K562 (cell line): ENCODE data around the gene ZNF174. TPM values are rescaled to one million over a fixed set of nuclear protein-coding genes. Genes with fewer than 3 reads are reported as not detected.

ENCODE experiments used
- ARID2 ChIP-seq: fragments of 450-650 bp; IDR thresholded peaks from 2 replicates; pipeline ENCODE4 v1.6.1; 2017; ENCODE audit warnings: antibody characterized with exemption, mild to moderate bottlenecking
- ATF2 ChIP-seq: sonication (generic); formaldehyde crosslinking; IDR thresholded peaks from 2 replicates; pipeline ENCODE4 v1.8.1; 2022; ENCODE audit warnings: missing genetic modification reagents
- CBX5 ChIP-seq: IDR thresholded peaks from 2 replicates; pipeline ENCODE4 v1.6.1; 2014; ENCODE audit warnings: low read depth, borderline replicate concordance
- EP400 ChIP-seq: fragments of 450-650 bp; IDR thresholded peaks from 2 replicates; pipeline ENCODE4 v1.6.1; 2017; ENCODE audit warnings: antibody characterized with exemption, mild to moderate bottlenecking, moderate library complexity
- ESRRA ChIP-seq: fragments of 450-650 bp; IDR thresholded peaks from 2 replicates; pipeline ENCODE4 v1.6.1; 2014; ENCODE audit warnings: low read depth, mild to moderate bottlenecking, moderate library complexity, borderline replicate concordance
- FOXK1 ChIP-seq: sonication (generic); formaldehyde crosslinking; IDR thresholded peaks from 2 replicates; pipeline ENCODE4 v1.8.0; 2022; ENCODE audit warnings: missing genetic modification reagents, mild to moderate bottlenecking, borderline replicate concordance
- FOXP4 ChIP-seq: sonication (generic); formaldehyde crosslinking; IDR thresholded peaks from 2 replicates; pipeline ENCODE4 v1.8.0; 2022; ENCODE audit warnings: mild to moderate bottlenecking, missing genetic modification reagents, borderline replicate concordance
- HNRNPUL1 ChIP-seq: fragments of 200-400 bp; formaldehyde crosslinking; IDR thresholded peaks from 2 replicates; pipeline ENCODE4 v1.6.1; 2017; ENCODE audit warnings: low read length
- LCOR ChIP-seq: sonication (generic); formaldehyde crosslinking; IDR thresholded peaks from 2 replicates; pipeline ENCODE4 v1.8.0; 2022; ENCODE audit warnings: mild to moderate bottlenecking, missing genetic modification reagents
- MBD2 ChIP-seq: sonication (generic); IDR thresholded peaks from 2 replicates; pipeline ENCODE4 v1.6.1; 2016; ENCODE audit warnings: low read depth, borderline replicate concordance
- MCM3 ChIP-seq: fragments of 450-650 bp; IDR thresholded peaks from 2 replicates; pipeline ENCODE4 v1.6.1; 2016
- NFRKB ChIP-seq: fragments of 450-650 bp; IDR thresholded peaks from 2 replicates; pipeline ENCODE4 v1.6.1; 2016; ENCODE audit warnings: low read depth
- RBFOX2 ChIP-seq: fragments of 200-400 bp; formaldehyde crosslinking; IDR thresholded peaks from 2 replicates; pipeline ENCODE4 v1.6.1; 2017; ENCODE audit warnings: low read depth, mild to moderate bottlenecking, low read length, moderate library complexity
- RBM25 ChIP-seq: fragments of 200-400 bp; formaldehyde crosslinking; IDR thresholded peaks from 2 replicates; pipeline ENCODE4 v1.6.1; 2018; ENCODE audit warnings: low read length, low read depth, moderate library complexity; ENCODE audit not compliant: severe bottlenecking
- RFX5 ChIP-seq: IDR thresholded peaks from 2 replicates; pipeline ENCODE4 v1.6.1; 2011; ENCODE audit warnings: low read depth, mild to moderate bottlenecking, improper control_type of control experiment, low read length
- THRB ChIP-seq: fragments of 450-650 bp; formaldehyde crosslinking; conservative IDR thresholded peaks from 2 replicates; pipeline ENCODE4 v1.4.0; 2022; ENCODE audit warnings: mild to moderate bottlenecking, missing genetic modification characterization
- TRIM28 ChIP-seq: fragments of 450-650 bp; IDR thresholded peaks from 2 replicates; pipeline ENCODE4 v1.6.1; 2017
- YBX1 ChIP-seq: fragments of 450-650 bp; IDR thresholded peaks from 2 replicates; pipeline ENCODE4 v1.7.1; 2016; ENCODE audit warnings: mild to moderate bottlenecking
- ZBTB11 ChIP-seq, 3 experiments: fragments of 200-800 bp in 1 of 3; fragments of 250-450 bp in 1 of 3; fragments of 450-650 bp in 1 of 3; sonication (Bioruptor Pico) in 1 of 3; sonication (Bioruptor generic) in 1 of 3; formaldehyde crosslinking in 1 of 3; IDR thresholded peaks; 2 replicates each; pipeline versions ENCODE4 v1.6.1 to v1.8.0; 2016 to 2022; ENCODE audit warnings: mild to moderate bottlenecking in 2 of 3, missing genetic modification characterization in 2 of 3, missing compliant biosample characterization in 1 of 3, moderate library complexity in 1 of 3
- ZNF232 ChIP-seq: sonication (generic); formaldehyde crosslinking; IDR thresholded peaks from 2 replicates; pipeline ENCODE4 v1.8.0; 2022; ENCODE audit warnings: mild to moderate bottlenecking, missing genetic modification reagents
- ZNF583 ChIP-seq: fragments of 250-450 bp; sonication (Bioruptor Pico); IDR thresholded peaks from 2 replicates; pipeline ENCODE4 v1.4.0; 2020
- ZNF586 ChIP-seq: fragments of 450-650 bp; formaldehyde crosslinking; conservative IDR thresholded peaks from 2 replicates; pipeline ENCODE4 v1.4.0; 2020; ENCODE audit warnings: mild to moderate bottlenecking, moderate library complexity
- polyA plus RNA-seq, 8 experiments: library from polyadenylated mRNA; depleted of rRNA in 4 of 8; stranded (reverse) in 5 of 8; unstranded in 3 of 8; fragments of >200 nt; fragmentation: Nextera tagmentation in 2 of 8; fragmentation: Illumina TruSeq in 1 of 8; extraction: Ambion mirVana in 2 of 8; extraction: Trizol in 1 of 8; gene quantifications; 2 replicates each; pipeline versions ENCODE4 v1.2.1 to v1.2.3, GENCODE V29; 2011 to 2014; ENCODE audit warnings: inconsistent platforms in 1 of 8, missing spikeins in 1 of 8
- total RNA-seq, 7 experiments: library from RNA; depleted of rRNA in 6 of 7; stranded (reverse); fragments of >200 nt in 6 of 7; fragmentation: Illumina TruSeq in 2 of 7; extraction: Trizol in 2 of 7; gene quantifications; 2 replicates each; pipeline versions ENCODE4 v1.2.1 to v1.2.3, GENCODE V29; 2011 to 2021; ENCODE audit warnings: low replicate concordance in 1 of 7

Gene ZNF174
- total and polyA plus RNA-seq, 9 of the 15 experiments (the other 6 are each of a cell fraction or from before 2014, with no cell fraction given) = 5.1 to 19.1 (median 12.5) TPM

- TF ChIP-seq RBFOX2 = no peak
- TF ChIP-seq FOXP4 (CRISPR knock-in tag) = no peak
- TF ChIP-seq ESRRA = no peak
- TF ChIP-seq YBX1 = no peak
- TF ChIP-seq EP400 = peak; percentile 30; the same call in 1 of the 2 replicates
- 0 out of 2 replicates have a peak, but pooled peaks have one; percentile 36 for TF ChIP-seq FOXK1 (CRISPR knock-in tag)
- TF ChIP-seq TRIM28 = peak; percentile 100
- no peak for TF ChIP-seq ZNF232
- TF ChIP-seq NFRKB = peak; percentile 78; the same call in 1 of the 2 replicates
- TF ChIP-seq ZBTB11 (CRISPR knock-in tag; IDR thresholded peaks at IDR 0.05) = 0 out of 6 replicates have a peak, but pooled peaks of 1 of the 3 experiments have one; percentile 38
- no peak for TF ChIP-seq ARID2
- no peak for TF ChIP-seq MCM3
- TF ChIP-seq ZNF583 (CRISPR knock-in tag) = 0 out of 2 replicates have a peak, but pooled peaks have one; percentile 38
- TF ChIP-seq ZNF586 (CRISPR knock-in tag) = no peak
- no peak for TF ChIP-seq LCOR (CRISPR knock-in tag)
- no peak for TF ChIP-seq HNRNPUL1
- peak; percentile 57 for TF ChIP-seq RBM25
- TF ChIP-seq RFX5 = no peak
- peak; percentile 97 for TF ChIP-seq CBX5
- TF ChIP-seq MBD2 = no peak
- TF ChIP-seq THRB (CRISPR knock-in tag) = no peak
- no peak for TF ChIP-seq ATF2 (CRISPR knock-in tag)
Measured at GRCh38 chr16:3383045-3383448, 18.0 kb upstream of the ZNF174 start (continued).
